Activated CD8-positive, alpha-beta memory T cell treated with anti-CD3 and anti-CD28 coated beads for 4 hours (primary cell): ENCODE measurements around the gene CDH26.

ENCODE experiments used
- DNase-seq, 2 donors: peaks; one replicate each; pipeline ENCODE4 v3.0.0-alpha.2; 2020; ENCODE audit warnings: low read depth in 2 of 2

The CDH26 gene

GRCh38 chr20:59985164-59985563 lies 26.9 kb downstream of the CDH26 start:
- no peak for DNase-seq

- no peak for DNase-seq
Observed at GRCh38 chr20:59985864-59986263, 27.6 kb downstream of the CDH26 start.

DNA sequence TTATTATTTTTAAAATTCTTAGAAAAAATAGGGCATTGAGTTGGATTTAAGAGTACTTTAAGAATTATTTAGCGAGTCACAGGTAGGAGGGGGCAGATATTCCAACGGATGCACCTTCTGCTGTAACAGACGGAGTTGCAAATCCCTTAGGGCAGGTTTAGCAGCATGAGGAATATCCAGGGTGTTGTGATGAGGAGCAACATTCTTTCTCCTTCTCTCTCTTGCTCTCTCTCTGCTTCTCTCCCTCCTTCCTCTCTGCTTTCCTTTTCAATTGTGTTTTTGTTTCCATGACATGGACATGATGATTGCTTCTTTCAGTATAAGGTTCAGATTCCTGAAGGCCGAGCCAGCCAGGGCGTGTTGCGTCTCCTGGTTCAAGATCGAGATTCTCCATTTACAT lies 28.9 kb downstream of the CDH26 start:
- DNase-seq = no peak

DNA sequence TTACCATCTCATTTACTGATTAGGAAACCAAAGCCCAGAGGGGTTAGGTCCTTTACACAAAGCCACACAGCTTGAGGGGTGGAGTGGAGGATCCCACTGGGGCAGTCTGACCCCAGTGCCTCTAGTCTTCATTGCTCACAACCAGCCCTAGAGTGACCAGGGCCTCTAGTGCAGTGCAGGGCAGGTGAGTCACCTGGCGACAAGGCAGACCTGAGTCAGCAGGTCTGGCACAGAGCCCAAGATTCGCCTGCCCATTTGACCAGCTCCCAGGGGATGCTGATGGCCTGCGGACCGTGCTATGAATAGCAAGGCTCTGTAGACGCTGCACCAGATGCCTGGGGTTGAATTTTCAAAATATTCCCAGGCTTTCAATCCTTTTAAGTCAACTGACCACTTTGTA lies 29.9 kb downstream of the CDH26 start:
- DNase-seq = no peak

- no peak for DNase-seq
Observed at GRCh38 chr20:59992526-59993084, 34.4 kb downstream of the CDH26 start.

GRCh38 chr20:59993736-59994430 lies 35.7 kb downstream of the CDH26 start:
- DNase-seq = no peak

DNA sequence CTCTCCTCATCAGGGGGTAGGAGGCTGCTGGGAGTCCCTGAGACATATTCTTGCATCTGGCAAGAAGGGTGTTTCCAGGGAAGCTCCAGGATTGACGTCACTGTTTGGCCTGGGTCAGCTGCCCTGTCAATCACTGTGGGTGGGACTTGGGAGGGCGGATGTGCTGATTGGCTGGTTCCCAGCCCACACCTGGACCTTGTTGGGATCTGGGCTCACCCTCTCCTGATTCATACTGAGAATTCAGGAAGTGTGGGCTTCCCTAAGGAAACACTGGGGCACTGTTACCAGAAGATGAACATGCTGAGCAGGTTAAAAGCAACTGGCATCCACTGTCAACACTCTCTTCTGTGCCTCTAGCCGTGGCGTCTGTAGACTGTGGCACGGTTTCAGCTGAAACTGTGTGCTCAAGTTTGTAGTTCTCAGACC lies 36.5 kb downstream of the CDH26 start:
- DNase-seq = no peak

DNA sequence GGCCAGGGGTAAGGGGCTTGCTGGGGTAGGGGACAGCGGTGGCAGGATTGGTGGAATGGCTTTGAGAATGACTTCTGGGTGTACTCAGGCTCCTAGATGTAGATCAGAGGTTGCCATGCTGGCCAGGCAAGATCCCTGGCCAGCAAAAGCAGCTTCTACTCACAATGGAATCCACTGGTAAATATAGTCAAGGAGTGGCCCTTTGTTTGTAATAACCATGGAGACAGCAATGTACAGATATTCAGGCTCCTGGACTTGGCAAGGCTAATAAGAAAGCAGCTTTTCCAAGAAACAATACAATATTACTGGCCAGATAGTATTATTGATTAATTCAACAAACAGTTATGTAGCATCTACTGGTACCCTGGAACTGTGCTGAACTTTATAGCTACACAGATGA lies 37.9 kb downstream of the CDH26 start:
- DNase-seq = no peak

GRCh38 chr20:59997896-59998295 lies 39.7 kb downstream of the CDH26 start:
- DNase-seq = no peak

GRCh38 chr20:59999502-59999901 lies 41.3 kb downstream of the CDH26 start:
- DNase-seq = no peak

DNA sequence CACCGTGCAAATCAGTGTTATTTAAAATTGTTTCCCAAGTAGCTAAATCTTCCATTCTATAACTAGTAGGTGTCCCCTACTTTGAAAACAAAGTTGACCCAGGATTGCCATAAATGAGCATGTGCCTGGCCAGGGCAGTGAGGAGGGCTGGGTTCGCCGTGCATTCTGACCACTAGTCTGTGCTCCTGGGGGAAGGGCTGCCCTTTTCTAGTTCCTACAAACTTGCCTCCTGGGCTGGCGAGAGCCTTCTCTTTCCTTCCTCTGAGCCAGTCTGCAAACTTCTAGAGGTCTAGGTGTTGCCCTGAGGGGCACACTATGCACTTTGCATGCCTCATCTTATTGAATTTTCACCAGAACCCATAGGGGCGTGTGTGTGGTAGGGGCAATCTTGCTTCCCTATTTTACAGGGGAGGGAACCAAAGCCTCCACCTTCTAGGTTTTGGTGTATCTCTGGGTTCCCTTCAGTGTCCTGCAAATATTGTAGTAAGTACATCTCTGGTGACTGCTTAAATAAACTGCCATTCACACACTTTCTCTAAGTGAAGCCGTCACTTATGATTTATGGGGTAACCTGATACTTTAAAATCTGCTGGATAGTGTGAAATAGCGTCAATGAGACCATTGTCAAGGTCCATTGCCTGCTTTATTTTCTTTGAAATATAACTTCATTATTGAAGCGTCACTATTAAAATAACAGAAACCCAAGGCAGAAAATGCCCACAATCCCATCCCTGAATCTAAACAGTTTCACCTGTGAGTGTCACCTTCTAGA lies 42.2 kb downstream of the CDH26 start:
- no peak for DNase-seq

DNA sequence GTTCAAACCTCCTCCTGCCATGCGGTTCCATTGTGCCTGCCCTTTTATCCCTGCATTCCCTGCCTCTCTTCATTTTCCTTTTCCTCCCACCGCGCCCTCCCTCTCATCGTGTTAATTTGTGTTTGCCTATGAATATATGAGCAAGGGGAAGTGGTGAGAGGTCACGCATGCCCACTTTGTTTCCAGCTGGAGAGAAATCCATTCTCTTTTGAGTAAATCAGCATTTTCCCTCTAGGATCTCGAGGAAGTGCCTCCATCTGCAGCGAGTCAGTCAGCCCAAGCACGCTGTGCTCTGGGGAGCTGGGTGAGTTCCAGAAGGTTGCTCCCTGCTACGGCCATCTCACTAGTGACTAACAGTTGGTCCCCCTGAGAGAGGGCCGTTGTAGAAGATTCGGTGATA lies 42.9 kb downstream of the CDH26 start:
- no peak for DNase-seq

DNA sequence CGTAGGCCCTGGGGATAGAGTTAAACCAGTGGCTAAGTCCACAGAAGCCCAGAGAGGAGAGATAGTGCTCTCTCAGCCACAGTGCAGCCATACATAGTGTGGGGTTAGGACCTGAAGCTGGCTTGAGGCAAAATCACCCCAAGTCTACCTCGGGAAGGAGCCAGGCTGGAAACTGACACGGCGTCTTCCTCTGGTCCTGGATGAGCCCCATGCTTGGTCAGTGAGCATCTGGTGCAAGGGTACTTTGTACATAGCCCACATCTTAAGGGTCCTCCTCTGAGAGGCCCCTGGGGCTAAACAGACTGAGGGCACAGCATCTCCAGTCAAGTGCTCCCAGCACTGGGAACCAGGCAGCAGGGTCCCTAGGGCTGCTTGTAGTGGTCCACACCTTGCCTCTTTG lies 45.6 kb downstream of the CDH26 start:
- DNase-seq = no peak

DNA sequence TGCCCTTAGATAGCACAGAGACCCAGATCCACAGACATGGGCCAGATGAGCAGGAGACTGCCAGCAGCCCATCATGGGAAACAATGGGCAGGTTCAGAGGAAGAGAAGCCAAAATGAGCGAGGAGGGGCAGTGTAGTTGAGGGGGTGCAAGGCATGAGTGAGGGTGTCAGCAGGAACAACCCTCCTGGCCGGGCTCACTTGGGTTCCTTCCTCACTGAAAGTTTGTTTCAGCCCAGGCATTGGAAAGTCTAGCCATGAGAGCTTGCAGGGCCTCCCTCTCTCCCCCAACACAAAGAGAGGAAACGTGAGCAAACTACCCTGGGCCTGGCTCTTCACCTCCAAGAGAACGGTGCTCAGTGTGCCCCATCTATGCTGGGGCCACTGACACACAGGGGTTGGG lies 48.0 kb downstream of the CDH26 start:
- no peak for DNase-seq

- DNase-seq = no peak
Observed at GRCh38 chr20:60007464-60007863, 49.2 kb downstream of the CDH26 start.

DNA sequence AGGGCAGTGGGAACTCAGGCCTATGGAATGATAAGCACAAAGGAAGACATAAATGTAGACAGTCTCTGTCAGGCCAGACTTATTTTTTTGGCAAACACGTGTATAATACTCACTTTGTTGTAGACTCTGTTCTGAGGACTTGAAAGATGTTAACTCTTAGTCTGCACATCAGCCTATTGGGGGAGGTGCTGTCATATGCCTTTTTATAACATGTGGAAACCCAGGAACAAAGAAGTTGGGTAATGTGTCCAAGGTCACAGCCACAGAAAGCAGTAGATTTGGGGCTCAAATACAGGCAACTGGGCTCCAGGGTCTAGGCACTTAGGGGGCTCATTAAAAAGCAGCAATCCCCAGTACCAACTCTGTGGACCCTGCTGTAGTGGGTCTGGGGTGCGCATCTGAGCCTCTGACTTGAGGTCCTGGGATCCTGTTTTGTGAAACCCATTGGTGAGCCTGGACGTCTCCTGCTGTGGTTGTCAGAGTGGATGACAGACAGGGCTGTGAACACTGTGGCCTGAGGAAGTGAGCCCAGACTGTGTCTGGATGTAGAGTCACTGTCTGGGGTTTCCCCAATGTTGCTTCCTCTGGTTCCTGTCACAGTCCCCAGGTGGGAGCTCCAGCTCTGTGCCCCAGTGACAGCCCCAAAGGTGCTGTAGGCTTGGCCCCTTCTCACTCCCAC lies 50.0 kb downstream of the CDH26 start:
- no peak for DNase-seq

GRCh38 chr20:60009318-60009717 lies 51.1 kb downstream of the CDH26 start:
- DNase-seq = no peak

- DNase-seq = no peak
Observed at GRCh38 chr20:60009826-60010616, 51.8 kb downstream of the CDH26 start.

DNA sequence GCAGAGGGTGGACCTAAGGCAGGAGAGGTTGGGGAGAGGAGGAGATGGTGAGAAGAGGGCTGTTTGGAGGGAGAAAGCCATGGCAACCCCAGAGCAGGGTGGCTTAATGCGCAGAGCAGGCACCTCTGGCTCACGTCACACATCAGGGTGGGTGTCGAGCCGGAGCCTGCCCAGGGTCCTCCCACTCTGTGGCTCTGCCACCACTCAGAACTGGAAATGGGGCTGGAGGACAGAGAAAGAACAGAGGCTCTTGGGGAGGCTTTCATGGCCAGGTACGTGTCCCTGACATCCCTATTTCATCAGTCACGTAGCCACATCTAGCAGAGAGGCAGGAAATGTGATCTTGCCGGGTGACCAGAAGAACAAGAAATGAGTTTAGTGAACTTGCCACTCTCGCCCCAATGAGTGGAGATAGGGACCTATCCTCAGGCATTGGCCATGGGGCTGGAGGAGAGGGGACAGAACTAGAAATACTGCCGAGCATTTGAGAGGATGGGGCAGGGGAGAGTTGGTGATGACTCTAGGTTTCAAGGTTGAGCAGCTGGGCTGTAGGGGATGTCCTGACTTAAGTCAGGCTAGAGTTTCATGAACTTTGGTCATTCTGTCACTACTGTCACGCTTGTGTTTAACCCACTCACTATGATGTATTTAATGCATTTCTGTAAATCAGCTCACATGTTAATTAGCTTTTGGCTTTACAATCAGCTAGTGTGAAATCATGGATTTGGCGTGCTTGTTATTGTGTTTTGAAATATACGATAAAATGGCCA lies 52.7 kb downstream of the CDH26 start:
- DNase-seq = no peak

DNA sequence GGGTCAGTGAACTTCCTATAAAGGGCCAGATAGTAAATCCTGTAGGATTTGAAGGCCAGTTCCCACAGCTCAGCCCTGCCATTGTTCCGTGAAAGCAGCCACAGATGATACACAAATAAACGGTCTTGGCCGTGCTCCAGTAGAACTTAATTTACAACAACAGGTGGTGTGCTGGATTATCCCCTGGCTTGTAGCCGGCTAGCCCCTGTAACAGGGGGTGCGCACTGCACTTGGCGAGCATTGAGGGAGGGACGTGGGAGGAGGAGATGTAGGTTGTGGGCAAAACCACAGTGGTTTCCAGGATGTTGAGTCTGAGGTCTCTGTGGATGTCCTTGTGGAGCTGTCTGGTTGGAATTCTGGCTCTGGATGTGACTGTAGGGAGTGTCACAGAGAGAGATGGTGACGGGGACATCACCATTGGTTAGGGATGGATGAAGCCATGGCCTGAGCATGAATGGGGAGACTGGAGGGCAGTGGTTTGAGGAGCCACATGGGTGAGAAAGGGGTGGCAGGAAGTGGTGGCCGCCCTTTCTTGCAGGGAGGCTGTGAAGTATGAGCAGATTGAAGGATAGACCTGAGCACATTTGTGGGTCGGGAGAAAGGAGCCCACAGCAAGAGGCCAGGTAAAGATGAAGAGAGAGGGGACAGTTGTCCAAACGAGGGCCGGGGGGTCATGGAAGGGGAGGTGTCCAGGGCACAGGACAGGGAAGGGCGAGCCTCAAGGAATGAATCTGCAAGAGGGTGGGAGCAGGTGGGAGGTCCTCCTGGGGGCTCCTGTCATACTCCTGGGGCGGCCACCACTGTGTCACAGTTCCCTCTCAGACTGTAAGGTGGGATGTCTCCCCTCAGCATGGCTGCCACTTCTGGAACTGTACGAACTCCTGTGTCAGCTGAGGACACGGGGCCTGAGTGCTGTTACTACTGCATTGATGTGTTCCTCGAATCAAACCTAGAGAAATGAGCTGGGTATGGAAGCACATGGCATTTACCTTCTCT lies 53.6 kb downstream of the CDH26 start:
- DNase-seq = no peak
